Neural cell (in vitro differentiated cells): ENCODE measurements around the gene BHLHE23. TPM values are rescaled to one million over a fixed set of nuclear protein-coding genes. Genes with fewer than 3 reads are reported as not detected.
A peak's percentile ranks its signal among the peaks of the same experiment; 100 is the strongest.

ENCODE experiments used
- H2AFZ ChIP-seq: fragments of 200-600, 300-800 bp; sonication (generic), shearing (Covaris generic); 2 replicates; pipeline ENCODE4 v1.6.0; 2014; ENCODE audit warnings: low read depth, mild to moderate bottlenecking, antibody characterized with exemption, low read length, moderate library complexity
- H3F3A ChIP-seq: fragments of 200-600 bp; shearing (Covaris generic); 2 replicates; pipeline ENCODE4 v1.6.1; 2016; ENCODE audit warnings: mild to moderate bottlenecking, moderate library complexity, mixed read lengths, antibody characterized with exemption, low read length; ENCODE audit not compliant: insufficient read depth, poor library complexity, severe bottlenecking
- H3K27ac ChIP-seq: fragments of 200-600, 300-800 bp; sonication (generic), shearing (Covaris generic); 2 replicates; pipeline ENCODE4 v1.5.1; 2014; ENCODE audit warnings: mild to moderate bottlenecking, low read length, moderate library complexity
- H3K27me3 ChIP-seq: fragments of 300-800, 200-600 bp; sonication (generic), shearing (Covaris generic); 2 replicates; pipeline ENCODE4 v1.6.0; 2014; ENCODE audit warnings: mild to moderate bottlenecking, low read depth, low read length, moderate library complexity; ENCODE audit not compliant: insufficient read depth
- H3K36me3 ChIP-seq: fragments of 300-800, 200-600 bp; sonication (generic), shearing (Covaris generic); 2 replicates; pipeline ENCODE4 v1.5.1; 2014; ENCODE audit warnings: mild to moderate bottlenecking, antibody characterized with exemption, low read length, moderate library complexity; ENCODE audit not compliant: insufficient read depth
- H3K4me2 ChIP-seq: fragments of 300-800, 200-600 bp; sonication (generic), shearing (Covaris generic); 2 replicates; pipeline ENCODE4 v1.6.0; 2014; ENCODE audit warnings: mild to moderate bottlenecking, low read length
- H3K4me3 ChIP-seq: fragments of 300-800, 200-600 bp; sonication (generic), shearing (Covaris generic); 2 replicates; pipeline ENCODE4 v1.5.1; 2014; ENCODE audit warnings: mild to moderate bottlenecking, low read length, moderate library complexity
- H3K79me2 ChIP-seq: fragments of 200-600 bp; shearing (Covaris generic); replicated peaks from 2 replicates; pipeline ENCODE4 v1.6.0; 2014; ENCODE audit warnings: mild to moderate bottlenecking, low read length, moderate library complexity; ENCODE audit not compliant: insufficient read depth
- H3K9ac ChIP-seq: fragments of 300-800, 200-600 bp; sonication (generic), shearing (Covaris generic); 2 replicates; pipeline ENCODE4 v1.6.1; 2016; ENCODE audit warnings: mild to moderate bottlenecking, low read length, mixed read lengths
- H3K9me2 ChIP-seq: fragments of 200-600 bp; shearing (Covaris generic); 2 replicates; pipeline ENCODE4 v1.6.1; 2016; ENCODE audit warnings: mild to moderate bottlenecking, low read length, mixed read lengths; ENCODE audit not compliant: insufficient read depth
- H3K9me3 ChIP-seq: fragments of 200-600, 300-800 bp; sonication (generic), shearing (Covaris generic); 2 replicates; pipeline ENCODE4 v1.6.1; 2016; ENCODE audit warnings: mild to moderate bottlenecking, mixed run types, low read length, moderate library complexity, mixed read lengths
- H4K20me1 ChIP-seq: fragments of 200-600 bp; shearing (Covaris generic); 2 replicates; pipeline ENCODE4 v1.6.1; 2016; ENCODE audit warnings: mild to moderate bottlenecking, mixed run types; ENCODE audit not compliant: insufficient read depth
- CTCF ChIP-seq: fragments of 450-650 bp; IDR thresholded peaks from 2 replicates; pipeline ENCODE4 v1.5.1; 2014; ENCODE audit warnings: antibody characterized with exemption, mild to moderate bottlenecking, moderate library complexity; ENCODE audit not compliant: poor library complexity, severe bottlenecking
- EP300 ChIP-seq: fragments of 450-650 bp; conservative IDR thresholded peaks from 2 replicates; pipeline ENCODE4 v1.6.1; 2014; ENCODE audit warnings: antibody characterized with exemption, mild to moderate bottlenecking, moderate library complexity; ENCODE audit not compliant: poor library complexity, severe bottlenecking
- EZH2 ChIP-seq: fragments of 200-600, 300-800 bp; shearing (Covaris generic), sonication (generic); IDR thresholded peaks from 2 replicates; pipeline ENCODE4 v1.6.1; 2014; ENCODE audit warnings: antibody characterized with exemption, low read length, borderline replicate concordance, mild to moderate bottlenecking; ENCODE audit not compliant: insufficient read depth, poor library complexity, severe bottlenecking
- MXI1 ChIP-seq: fragments of 450-650 bp; conservative IDR thresholded peaks from 2 replicates; pipeline ENCODE4 v1.6.1; 2014; ENCODE audit warnings: antibody characterized with exemption, mild to moderate bottlenecking; ENCODE audit not compliant: poor library complexity, severe bottlenecking
- POLR2AphosphoS5 ChIP-seq: IDR thresholded peaks from 2 replicates; pipeline ENCODE4 v1.6.1; 2012
- RAD21 ChIP-seq: fragments of 450-650 bp; conservative IDR thresholded peaks from 2 replicates; pipeline ENCODE4 v1.6.1; 2014; ENCODE audit warnings: antibody characterized with exemption, mild to moderate bottlenecking, moderate library complexity
- REST ChIP-seq: IDR thresholded peaks from 2 replicates; pipeline ENCODE4 v1.6.1; 2012; ENCODE audit warnings: borderline replicate concordance
- SMC3 ChIP-seq: fragments of 450-650 bp; conservative IDR thresholded peaks from 2 replicates; pipeline ENCODE4 v1.6.1; 2014; ENCODE audit warnings: antibody characterized with exemption, mild to moderate bottlenecking, moderate library complexity; ENCODE audit not compliant: poor library complexity
- TAF1 ChIP-seq: IDR thresholded peaks from 2 replicates; pipeline ENCODE4 v1.6.1; 2012; ENCODE audit warnings: low read depth
- polyA minus RNA-seq: library from RNA; depleted of rRNA, polyadenylated mRNA; stranded (reverse); fragments of >200 nt; gene quantifications from 2 replicates; pipeline ENCODE4 v1.2.3, GENCODE V29; 2014
- polyA plus RNA-seq: library from polyadenylated mRNA; depleted of rRNA; stranded (reverse); fragments of >200 nt; gene quantifications from 2 replicates; pipeline ENCODE4 v1.2.3, GENCODE V29; 2014

The BHLHE23 gene
- not detected in 2 replicates for polyA plus RNA-seq
- not detected in 2 replicates for polyA minus RNA-seq

GRCh38 chr20:63006540-63007359 lies at the start of gene BHLHE23:
Gene BHLHE23, minus strand, starts transcription at chr20:63006964. Its CDS starts 190 bp downstream, at chr20:63006774.
- Histone ChIP-seq H3F3A (no peaks in the 10 kb centered on the region), H3K9me2 (no peaks in the 10 kb centered on the region), H3K79me2 (no peaks in the 10 kb centered on the region), H3K27me3 (peaks cover 77% of the 10 kb centered on the region), H3K4me3 (peak within 1 kb of the TSS; percentile 60), H3K4me2 (no peak within 1 kb of the TSS), H3K9ac (peak within 1 kb of the TSS; percentile 23), H4K20me1 (no peaks in the 10 kb centered on the region), H3K36me3 (no peaks in the 10 kb centered on the region), H3K27ac (no peak within 1 kb of the TSS), H3K9me3 (no peaks in the 10 kb centered on the region), H2AFZ (no peak within 1 kb of the TSS)
- TF ChIP-seq EZH2: peak; percentile 88
- no peak for TF ChIP-seq REST

- no peak for TF ChIP-seq EP300
- no peak for TF ChIP-seq MXI1
- H3K9me2 ChIP-seq: no peaks in the 10 kb centered on the region
- no peak overlapping the region for H3K4me3 ChIP-seq
- H2AFZ ChIP-seq: no peak overlapping the region
- no peaks in the 10 kb centered on the region for H3K9me3 ChIP-seq
- H3K36me3 ChIP-seq: no peaks in the 10 kb centered on the region
- H3K9ac ChIP-seq: peak overlapping the region; percentile 36
- H3K79me2 ChIP-seq: no peaks in the 10 kb centered on the region
- no peaks in the 10 kb centered on the region for H3F3A ChIP-seq
- no peaks in the 10 kb centered on the region for H3K27me3 ChIP-seq
- no peaks in the 10 kb centered on the region for H4K20me1 ChIP-seq
- H3K4me2 ChIP-seq: no peak overlapping the region
- H3K27ac ChIP-seq: no peak overlapping the region
Observed at GRCh38 chr20:63055575-63056235, 48.9 kb upstream of the BHLHE23 start.

- Histone ChIP-seq H2AFZ (no peak overlapping the region), H3K4me2 (no peak overlapping the region), H3F3A (no peaks in the 10 kb centered on the region), H3K79me2 (no peaks in the 10 kb centered on the region), H3K27me3 (no peaks in the 10 kb centered on the region), H3K9me2 (no peaks in the 10 kb centered on the region), H3K9ac (no peak overlapping the region), H4K20me1 (no peaks in the 10 kb centered on the region), H3K9me3 (no peaks in the 10 kb centered on the region), H3K36me3 (no peaks in the 10 kb centered on the region), H3K4me3 (no peak overlapping the region), H3K27ac (no peak overlapping the region)
- TF ChIP-seq TAF1 (no peak), RAD21 (no peak), CTCF (no peak), POLR2AphosphoS5 (no peak), EZH2 (no peak), EP300 (no peak), REST (no peak), SMC3 (no peak), MXI1 (no peak)
Observed at GRCh38 chr20:63054681-63055240, 48.0 kb upstream of the BHLHE23 start.
